Calu3 (cell line): Measurements from ENCODE around the gene GSTO1. TPM values are rescaled to one million over a fixed set of nuclear protein-coding genes. Genes with fewer than 3 reads are reported as not detected.

Source experiments
- BruUV-seq: library from RNA; stranded (reverse); fragments of 400-500 nt; replicated peaks from 2 replicates; lab custom pipeline; 2021; lab: Mats Ljungman, UMichigan
- CTCF ChIA-PET: fragments of 300-600 bp; sonication (Branson Sonifier 250); formaldehyde crosslinking; loops from one replicate; lab custom pipeline; 2022; ENCODE audit warnings: antibody characterized with exemption; lab: Charles Lee
- DNase-seq: peaks from one replicate; pipeline ENCODE4 v3.0.0; 2022
- H3K27ac Mint-ChIP-seq: one replicate; pipeline ENCODE4 v1.8.0; 2022; ENCODE audit warnings: mixed read lengths; ENCODE audit not compliant: unreplicated experiment
- H3K27me3 Mint-ChIP-seq: one replicate; pipeline ENCODE4 v1.8.0; 2022; ENCODE audit warnings: mixed read lengths; ENCODE audit not compliant: unreplicated experiment
- H3K36me3 Mint-ChIP-seq: one replicate; pipeline ENCODE4 v1.8.0; 2022; ENCODE audit warnings: mild to moderate bottlenecking, moderate library complexity, mixed read lengths; ENCODE audit not compliant: insufficient read depth, unreplicated experiment
- H3K4me1 Mint-ChIP-seq: one replicate; pipeline ENCODE4 v1.8.0; 2022; ENCODE audit warnings: mild to moderate bottlenecking, low read depth, mixed read lengths; ENCODE audit not compliant: unreplicated experiment
- H3K4me3 Mint-ChIP-seq: one replicate; pipeline ENCODE4 v1.8.0; 2022; ENCODE audit warnings: mild to moderate bottlenecking, low read depth, moderate library complexity, mixed read lengths; ENCODE audit not compliant: unreplicated experiment
- H3K9me3 Mint-ChIP-seq: one replicate; pipeline ENCODE4 v1.8.0; 2022; ENCODE audit warnings: low read depth, mixed read lengths; ENCODE audit not compliant: unreplicated experiment
- CTCF ChIP-seq: fragments of 200-600 bp; IDR thresholded peaks from one replicate; pipeline ENCODE4 v1.8.0; 2022; ENCODE audit warnings: antibody characterized with exemption; ENCODE audit not compliant: unreplicated experiment
- intact Hi-C: fragments of 100-400 bp; cut with micrococcal nuclease; formaldehyde crosslinking; loops from one replicate; pipeline ENCODE4 v1.10.0; 2022; ENCODE audit not compliant: unreplicated experiment
- total RNA-seq: library from RNA; stranded (reverse); gene quantifications from 2 replicates; pipeline ENCODE4 v1.2.3, GENCODE V29; 2022

GSTO1 gene
- total RNA-seq, 1 experiment from 2014 or later, result 61.5 TPM

GRCh38 chr10:104308439-104308903 lies 53.8 kb downstream of the GSTO1 start:
- Mint-ChIP-seq H3K27ac (no peak overlapping the region), H3K4me3 (no peak overlapping the region), H3K4me1 (peaks cover 9% of the 10 kb centered on the region), H3K9me3 (no peaks in the 10 kb centered on the region), H3K36me3 (peaks cover 8% of the 10 kb centered on the region), H3K27me3 (no peaks in the 10 kb centered on the region)
- intact Hi-C loops, result no loop called here
- CTCF ChIA-PET, result no interaction called here
- DNase-seq, result no peak
- TF ChIP-seq CTCF, result no peak
- no TSS peak for BruUV-seq

GRCh38 chr10:104309980-104310978 lies 55.6 kb downstream of the GSTO1 start:
- intact Hi-C loops, result no loop called here
- no peak for DNase-seq
- TF ChIP-seq CTCF, result no peak
- peaks cover 9% of the 10 kb centered on the region for H3K4me1 Mint-ChIP-seq
- CTCF ChIA-PET, result no interaction called here
- peaks cover 8% of the 10 kb centered on the region for H3K36me3 Mint-ChIP-seq
- BruUV-seq, result no TSS peak
- H3K27ac Mint-ChIP-seq, result no peak overlapping the region
- no peak overlapping the region for H3K4me3 Mint-ChIP-seq
- H3K27me3 Mint-ChIP-seq, result no peaks in the 10 kb centered on the region
- H3K9me3 Mint-ChIP-seq, result no peaks in the 10 kb centered on the region

- no peaks in the 10 kb centered on the region for H3K9me3 Mint-ChIP-seq
- no TSS peak for BruUV-seq
- H3K27ac Mint-ChIP-seq, result no peak overlapping the region
- CTCF ChIA-PET, result no interaction called here
- intact Hi-C loops, result no loop called here
- no peaks in the 10 kb centered on the region for H3K27me3 Mint-ChIP-seq
- no peak for TF ChIP-seq CTCF
- peaks cover under 1% of the 10 kb centered on the region for H3K4me1 Mint-ChIP-seq
- no peak for DNase-seq
- H3K4me3 Mint-ChIP-seq, result no peak overlapping the region
- no peaks in the 10 kb centered on the region for H3K36me3 Mint-ChIP-seq
Measured at GRCh38 chr10:104311184-104311720, 56.6 kb downstream of the GSTO1 start.

GRCh38 chr10:104314591-104315485 lies 60.1 kb downstream of the GSTO1 start:
- H3K27ac Mint-ChIP-seq, result no peak overlapping the region
- CTCF ChIA-PET, result no interaction called here
- no peak overlapping the region for H3K4me3 Mint-ChIP-seq
- intact Hi-C loops, result no loop called here
- no peaks in the 10 kb centered on the region for H3K9me3 Mint-ChIP-seq
- DNase-seq, result no peak
- H3K36me3 Mint-ChIP-seq, result no peaks in the 10 kb centered on the region
- no peak for TF ChIP-seq CTCF
- peaks cover 11% of the 10 kb centered on the region for H3K4me1 Mint-ChIP-seq
- no TSS peak for BruUV-seq
- peaks cover 15% of the 10 kb centered on the region for H3K27me3 Mint-ChIP-seq
